Measurements from ENCODE around the gene PIP5KL1. TPM values are rescaled to one million over a fixed set of nuclear protein-coding genes. Genes with fewer than 3 reads are reported as not detected.

PIP5KL1 gene
- total and polyA plus RNA-seq, 2 of the 8 experiments (the other 6 are each of a cell fraction or from before 2014, with no cell fraction given), result 13.4 to 15.4 TPM

- no peaks in the 10 kb centered on the region for H3K23me2 ChIP-seq (ENCODE audit: low read depth, low read length)
- peaks cover 0 to 8% (median 1%) of the 10 kb centered on the region in 4 experiments; a peak in 4 of 7 replicates for H3K4me1 ChIP-seq (replicated peaks in 1 of 4; ENCODE audit: control insufficient read depth in 3 of 4, insufficient read depth in 4 of 4, low read length in 3 of 4)
- 87% methylated on average over 17 of the region's 17 CpGs; no CpG with 5 or more reads in 1 of the 2 experiments for WGBS, 2 experiments (ENCODE audit: extremely low coverage in 1 of 2, insufficient coverage in 1 of 2, insufficient read length in 1 of 2, insufficient replicate concordance in 2 of 2, low coverage in 1 of 2, low lambda C conversion rate in 2 of 2, missing lambda C conversion rate in 1 of 2)
- CTCF ChIA-PET (ENCODE audit: partially characterized antibody), result interaction anchor here (0.7 to 35.5 kb wide), 6 partner anchors 14 to 122 kb away, joined by 3 to 825 read pairs (median 4); no protein-coding TSS in a partner anchor
- H3K79me1 ChIP-seq (ENCODE audit: low read depth, low read length), result peaks cover 9% of the 10 kb centered on the region; the same call in 1 of the 2 replicates
- H2BK120ac ChIP-seq (replicated peaks; ENCODE audit: low read depth, low read length), result no peak overlapping the region
- peaks cover 0 to 15% of the 10 kb centered on the region in 2 experiments; a peak in 1 of 4 replicates for H3K79me2 ChIP-seq (ENCODE audit: control insufficient read depth in 1 of 2, insufficient read depth in 2 of 2, low read length in 2 of 2)
- FAIRE-seq (no peak), DNase-seq (ENCODE audit: low read depth in 1 of 2, low spot score in 2 of 2) (no peak)
- H3K27me3 ChIP-seq (replicated peaks in 1 of 4; ENCODE audit: control insufficient read depth in 3 of 4, extremely low read depth in 1 of 4, insufficient read depth in 3 of 4, low read length in 3 of 4), result no peaks in the 10 kb centered on the region
- H3K27ac ChIP-seq (ENCODE audit: low read depth, low read length), result peak overlapping the region; percentile 15; the same call in 1 of the 2 replicates
- peaks cover 4 to 13% (median 6%) of the 10 kb centered on the region in 4 experiments; a peak in 7 of 8 replicates for H3K36me3 ChIP-seq (ENCODE audit: control insufficient read depth in 2 of 4, insufficient read depth in 4 of 4, low read length in 3 of 4)
- H2BK12ac ChIP-seq (ENCODE audit: low read depth, low read length), result no peak overlapping the region
- peak overlapping the region; percentile 53; the same call in 1 of the 2 replicates for H2BK5ac ChIP-seq (ENCODE audit: low read depth, low read length)
- POLR2A ChIA-PET (ENCODE audit: partially characterized antibody), result interaction anchor here (1.1 to 1.7 kb wide), 3 partner anchors 31 to 131 kb away, joined by 3 to 5 read pairs (median 3); no protein-coding TSS in a partner anchor
- no peak overlapping the region for H2BK15ac ChIP-seq (ENCODE audit: low read length)
- H3K9me3 ChIP-seq (ENCODE audit: insufficient read depth in 2 of 2, low read depth in 1 of 2, low read length in 1 of 2), result no peaks in the 10 kb centered on the region
- H3K9ac ChIP-seq (replicated peaks in 1 of 4; ENCODE audit: extremely low read depth in 1 of 4, low read depth in 3 of 4, low read length in 3 of 4), result no peak overlapping the region
- H4K20me1 ChIP-seq (replicated peaks in 1 of 2; ENCODE audit: control insufficient read depth in 1 of 2, insufficient read depth in 2 of 2, low read length in 2 of 2), result peaks cover 15 to 20% of the 10 kb centered on the region in 2 experiments
- H2BK20ac ChIP-seq (ENCODE audit: low read length), result no peak overlapping the region
- H2AFZ ChIP-seq (ENCODE audit: low read length), result no peak overlapping the region
- no peak overlapping the region for H4K8ac ChIP-seq (ENCODE audit: extremely low read depth, insufficient read depth, low read length)
- H3K4me2 ChIP-seq (ENCODE audit: insufficient read depth in 1 of 2, low read depth in 2 of 2, low read length in 2 of 2), result no peak overlapping the region
- H3K23ac ChIP-seq (ENCODE audit: insufficient read length), result no peak overlapping the region
- no peak overlapping the region for H4K5ac ChIP-seq (ENCODE audit: insufficient read length, low read depth, low read length)
- H4K91ac ChIP-seq (replicated peaks; ENCODE audit: insufficient read length, low read length), result no peak overlapping the region
- H3K56ac ChIP-seq (replicated peaks; ENCODE audit: insufficient read length, low read depth, low read length), result no peak overlapping the region
- no peak overlapping the region for H3K18ac ChIP-seq (ENCODE audit: extremely low read depth, low read length)
- H3K4ac ChIP-seq (replicated peaks; ENCODE audit: insufficient read length, low read depth, low read length), result no peak overlapping the region
- no peak overlapping the region for H3K14ac ChIP-seq (ENCODE audit: insufficient read length)
- H2AK5ac ChIP-seq (ENCODE audit: low read depth, low read length), result no peak overlapping the region
- no peak overlapping the region for H3K4me3 ChIP-seq (ENCODE audit: extremely low read depth in 1 of 4, insufficient read depth in 2 of 4, low read depth in 3 of 4, low read length in 4 of 4)
- TF ChIP-seq BCL11A (IDR thresholded peaks at IDR 0.05; ENCODE audit: low read depth in 2 of 2, low read length in 2 of 2), result no peak
- no peak for TF ChIP-seq E2F6 (IDR thresholded peaks at IDR 0.05)
- no peak for TF ChIP-seq YY1 (IDR thresholded peaks at IDR 0.05; ENCODE audit: low read depth, low read length)
- TF ChIP-seq CBX5 (IDR thresholded peaks at IDR 0.05; ENCODE audit: low read depth, low read length), result no peak
- TF ChIP-seq SRF (IDR thresholded peaks at IDR 0.05; ENCODE audit: low read depth, low read length), result no peak
- no peak for TF ChIP-seq MAX (IDR thresholded peaks at IDR 0.05)
- TF ChIP-seq KDM5A (IDR thresholded peaks at IDR 0.05; ENCODE audit: low read length), result no peak
- TF ChIP-seq SUZ12 (IDR thresholded peaks at IDR 0.05; ENCODE audit: low read length), result no peak
- no peak for TF ChIP-seq CREB1 (IDR thresholded peaks at IDR 0.05)
- TF ChIP-seq JUN (IDR thresholded peaks at IDR 0.05; ENCODE audit: low read depth, low read length), result no peak
- TF ChIP-seq ASH2L (IDR thresholded peaks at IDR 0.05; ENCODE audit: low read length), result no peak
- TF ChIP-seq SIX5 (IDR thresholded peaks at IDR 0.05; ENCODE audit: low read depth, low read length), result no peak
Observed at GRCh38 chr9:127947841-127948710, 17.5 kb upstream of the PIP5KL1 start.
